Neutrophil (primary cell): ENCODE data around the gene TMEM94.

Experiments used
- H3K27ac ChIP-seq: fragments of 200-600 bp; sonication (generic); 2 replicates; pipeline ENCODE4 v1.5.1; 2016; ENCODE audit warnings: mild to moderate bottlenecking, moderate library complexity
- H3K27me3 ChIP-seq: fragments of 200-600 bp; sonication (generic); 2 replicates; pipeline ENCODE4 v1.6.0; 2016; ENCODE audit warnings: mild to moderate bottlenecking
- H3K36me3 ChIP-seq: fragments of 200-600 bp; sonication (generic); 2 replicates; pipeline ENCODE4 v1.5.1; 2017
- H3K4me1 ChIP-seq, 2 experiments: fragments of 200-600 bp in 1 of 2; sonication (generic) in 1 of 2; 1 replicate in 1 of 2; 2 replicates in 1 of 2; pipeline versions ENCODE4 v1.5.1 to v1.6.1; 2013 to 2016; ENCODE audit warnings: low read depth in 1 of 2, low read length in 1 of 2, mild to moderate bottlenecking in 1 of 2, moderate library complexity in 1 of 2; ENCODE audit not compliant: control insufficient read depth in 1 of 2, insufficient read depth in 1 of 2
- H3K4me3 ChIP-seq, 2 experiments: fragments of 200-600 bp in 1 of 2; sonication (generic) in 1 of 2; 1 replicate in 1 of 2; 2 replicates in 1 of 2; pipeline ENCODE4 v1.5.1; 2013 to 2016; ENCODE audit warnings: low read depth in 1 of 2, low read length in 1 of 2, mild to moderate bottlenecking in 1 of 2, moderate library complexity in 1 of 2
- H3K9me3 ChIP-seq: fragments of 200-600 bp; sonication (generic); 2 replicates; pipeline ENCODE4 v1.5.1; 2016
- TF ChIP-seq, protein P1 (sequence below): fragments of 200-600 bp; sonication (generic); IDR thresholded peaks from 2 replicates; pipeline ENCODE4 v1.5.1; 2016; ENCODE audit warnings: antibody characterized with exemption

TMEM94 gene

DNA sequence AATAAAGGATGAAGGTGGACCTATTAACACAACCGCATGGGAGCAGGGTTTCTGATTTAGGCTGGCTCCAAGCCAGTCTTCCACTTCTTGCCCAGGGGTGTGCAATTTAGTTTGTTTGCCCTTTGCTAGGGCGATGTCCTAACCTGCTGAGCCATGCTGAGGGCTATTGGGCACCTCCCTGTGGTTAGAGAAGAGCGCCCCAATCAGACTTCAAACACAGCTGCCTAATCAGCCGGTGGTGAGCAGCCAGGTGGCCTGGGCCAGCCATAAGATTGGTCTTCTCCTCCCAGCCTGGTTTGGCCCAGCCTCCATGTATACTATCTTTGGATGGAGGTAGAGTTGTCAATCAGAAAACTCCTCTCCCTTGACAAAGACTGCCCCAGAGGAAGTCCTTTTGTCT, 15.7 kb downstream of the TMEM94 start:
- no peaks in the 10 kb centered on the region for H3K9me3 ChIP-seq
- H3K4me1 ChIP-seq: no peaks in the 10 kb centered on the region
- no peaks in the 10 kb centered on the region for H3K27me3 ChIP-seq
- no peak overlapping the region for H3K4me3 ChIP-seq
- peaks cover 40% of the 10 kb centered on the region for H3K36me3 ChIP-seq
- TF ChIP-seq, protein P1, sequence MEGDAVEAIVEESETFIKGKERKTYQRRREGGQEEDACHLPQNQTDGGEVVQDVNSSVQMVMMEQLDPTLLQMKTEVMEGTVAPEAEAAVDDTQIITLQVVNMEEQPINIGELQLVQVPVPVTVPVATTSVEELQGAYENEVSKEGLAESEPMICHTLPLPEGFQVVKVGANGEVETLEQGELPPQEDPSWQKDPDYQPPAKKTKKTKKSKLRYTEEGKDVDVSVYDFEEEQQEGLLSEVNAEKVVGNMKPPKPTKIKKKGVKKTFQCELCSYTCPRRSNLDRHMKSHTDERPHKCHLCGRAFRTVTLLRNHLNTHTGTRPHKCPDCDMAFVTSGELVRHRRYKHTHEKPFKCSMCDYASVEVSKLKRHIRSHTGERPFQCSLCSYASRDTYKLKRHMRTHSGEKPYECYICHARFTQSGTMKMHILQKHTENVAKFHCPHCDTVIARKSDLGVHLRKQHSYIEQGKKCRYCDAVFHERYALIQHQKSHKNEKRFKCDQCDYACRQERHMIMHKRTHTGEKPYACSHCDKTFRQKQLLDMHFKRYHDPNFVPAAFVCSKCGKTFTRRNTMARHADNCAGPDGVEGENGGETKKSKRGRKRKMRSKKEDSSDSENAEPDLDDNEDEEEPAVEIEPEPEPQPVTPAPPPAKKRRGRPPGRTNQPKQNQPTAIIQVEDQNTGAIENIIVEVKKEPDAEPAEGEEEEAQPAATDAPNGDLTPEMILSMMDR: no peak
- H3K27ac ChIP-seq: no peak overlapping the region

GRCh38 chr17:75473246-75473645, 16.8 kb downstream of the TMEM94 start:
- TF ChIP-seq, protein P1: no peak
- no peak overlapping the region for H3K27ac ChIP-seq
- H3K4me1 ChIP-seq: no peaks in the 10 kb centered on the region
- no peaks in the 10 kb centered on the region for H3K27me3 ChIP-seq
- no peak overlapping the region for H3K4me3 ChIP-seq
- no peaks in the 10 kb centered on the region for H3K9me3 ChIP-seq
- H3K36me3 ChIP-seq: peaks cover 46% of the 10 kb centered on the region

- Histone ChIP-seq H3K36me3 (peaks cover 46% of the 10 kb centered on the region), H3K27ac (no peak overlapping the region), H3K4me1 (no peaks in the 10 kb centered on the region), H3K27me3 (no peaks in the 10 kb centered on the region), H3K4me3 (no peak overlapping the region), H3K9me3 (no peaks in the 10 kb centered on the region)
- TF ChIP-seq, protein P1: no peak
Measured at GRCh38 chr17:75474736-75475135, 18.3 kb downstream of the TMEM94 start.

GRCh38 chr17:75475144-75475835, 18.9 kb downstream of the TMEM94 start:
- Histone ChIP-seq H3K9me3 (no peaks in the 10 kb centered on the region), H3K4me3 (no peak overlapping the region), H3K4me1 (no peaks in the 10 kb centered on the region), H3K36me3 (peaks cover 46% of the 10 kb centered on the region), H3K27me3 (no peaks in the 10 kb centered on the region), H3K27ac (no peak overlapping the region)
- TF ChIP-seq, protein P1: no peak

DNA sequence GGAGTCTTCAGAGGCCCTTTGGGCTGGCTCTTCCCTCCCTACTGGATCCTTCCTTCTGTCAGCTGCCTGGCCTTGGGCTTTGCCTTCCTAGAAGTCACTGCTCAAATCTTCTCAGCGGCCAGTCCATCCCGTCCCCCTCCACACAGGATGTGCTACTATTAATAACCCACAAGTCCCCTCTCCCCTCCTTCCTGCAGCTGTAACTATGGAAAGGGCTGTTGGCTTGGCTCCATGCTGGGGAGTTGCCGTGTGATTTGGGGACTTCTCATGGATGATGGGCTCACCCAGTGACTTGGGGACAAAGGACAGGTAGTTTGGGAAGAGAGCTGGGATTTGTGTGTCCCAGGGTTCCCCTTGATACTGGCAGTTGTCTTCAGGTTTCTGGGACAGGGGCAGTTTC, 19.4 kb downstream of the TMEM94 start:
- Histone ChIP-seq H3K27me3 (no peaks in the 10 kb centered on the region), H3K36me3 (peaks cover 46% of the 10 kb centered on the region), H3K4me3 (no peak overlapping the region), H3K27ac (no peak overlapping the region), H3K4me1 (no peaks in the 10 kb centered on the region), H3K9me3 (no peaks in the 10 kb centered on the region)
- TF ChIP-seq, protein P1: no peak
